PC-3 (cell line): ENCODE results near the gene CT83.
A peak's percentile ranks its signal among the peaks of the same experiment; 100 is the strongest.

Experiments
- CTCF ChIP-seq: fragments of 300-600 bp; sonication (generic); conservative IDR thresholded peaks from 2 replicates; pipeline ENCODE4 v1.5.1; 2017; ENCODE audit warnings: antibody characterized with exemption, low read depth, mild to moderate bottlenecking, low read length
- EZH2 ChIP-seq: fragments of 300-600 bp; sonication (generic); IDR thresholded peaks from one replicate; pipeline ENCODE4 v1.6.1; 2017; ENCODE audit warnings: antibody characterized with exemption, mild to moderate bottlenecking, low read length; ENCODE audit not compliant: unreplicated experiment
- EZH2phosphoT487 ChIP-seq: fragments of 300-600 bp; sonication (generic); IDR thresholded peaks from 2 replicates; pipeline ENCODE4 v1.6.1; 2018; ENCODE audit warnings: mild to moderate bottlenecking, antibody characterized with exemption, low read length, borderline replicate concordance

- peak; percentile 60 for TF ChIP-seq CTCF
- no peak for TF ChIP-seq EZH2
- TF ChIP-seq EZH2phosphoT487: no peak
Measured at GRCh38 chrX:116490104-116490503, 27.3 kb upstream of the CT83 start.
